NT2/D1 (cell line): ENCODE measurements around the gene PRICKLE2.

Source experiments
- SUZ12 ChIP-seq: IDR thresholded peaks from 2 replicates; pipeline ENCODE4 v1.6.1; 2011; ENCODE audit not compliant: insufficient read length, insufficient read depth; ENCODE audit errors: extremely low read depth
- YY1 ChIP-seq: IDR thresholded peaks from 2 replicates; pipeline ENCODE4 v1.6.1; 2011; ENCODE audit not compliant: insufficient read length, insufficient read depth
- ZNF274 ChIP-seq: IDR thresholded peaks from 2 replicates; pipeline ENCODE4 v1.6.1; 2011; ENCODE audit warnings: mild to moderate bottlenecking, low read depth, low read length

- TF ChIP-seq YY1 = no peak
- no peak for TF ChIP-seq ZNF274
- no peak for TF ChIP-seq SUZ12
Measured at GRCh38 chr3:64110071-64110470, 115.2 kb downstream of the PRICKLE2 start.
